Thyroid gland (tissue), 4 donors: Measurements from ENCODE around the gene HP1BP3. TPM values are rescaled to one million over a fixed set of nuclear protein-coding genes. Genes with fewer than 3 reads are reported as not detected.

Experiments used
- DNase-seq, 2 donors: peaks; one replicate each; pipeline ENCODE4 v3.0.0-alpha.2; 2019
- H3K27ac ChIP-seq, 3 donors: fragments of 200-600 bp; sonication (generic); 1 replicate in 2 of 3; 2 replicates in 1 of 3; pipeline ENCODE4 v1.5.1; 2016 to 2019; ENCODE audit warnings: mild to moderate bottlenecking in 1 of 3, moderate library complexity in 1 of 3
- H3K27me3 ChIP-seq: fragments of 200-600 bp; sonication (generic); one replicate; pipeline ENCODE4 v1.5.1; 2019
- H3K36me3 ChIP-seq, 2 donors: fragments of 200-600 bp; sonication (generic); one replicate each; pipeline ENCODE4 v1.5.1; 2016 to 2019
- H3K4me1 ChIP-seq, 2 donors: fragments of 200-600 bp; sonication (generic); one replicate each; pipeline ENCODE4 v1.5.1; 2017 to 2019
- H3K4me3 ChIP-seq, 3 donors: fragments of 200-600 bp; sonication (generic); replicated peaks in 1 of 3; 1 replicate in 2 of 3; 2 replicates in 1 of 3; pipeline ENCODE4 v1.5.1; 2016; ENCODE audit warnings: mild to moderate bottlenecking in 1 of 3
- H3K9me3 ChIP-seq: fragments of 200-600 bp; sonication (generic); one replicate; pipeline ENCODE4 v1.5.1; 2017
- POLR2A ChIP-seq, 2 donors: fragments of 450-650 bp; IDR thresholded peaks; one replicate each; pipeline ENCODE4 v1.6.1; 2017; ENCODE audit warnings: antibody characterized with exemption in 2 of 2, mild to moderate bottlenecking in 2 of 2, moderate library complexity in 1 of 2
- WGBS, 2 donors: methylation state at CpG; one replicate each; pipeline ENCODE4 v1.1.5; 2017; 5-methylcytosine and 5-hydroxymethylcytosine counted together
- intact Hi-C: fragments of 100-400 bp; cut with DNase I; formaldehyde crosslinking; loops from one replicate; pipeline ENCODE4 v1.15.1; 2023
- total RNA-seq, 4 donors: library from RNA; depleted of rRNA; stranded (reverse); fragments of >200 nt; gene quantifications; one replicate each; pipeline ENCODE4 v1.2.3, GENCODE V29; 2016
- TF ChIP-seq, protein P1 (sequence below), 6 experiments: fragments of 200-600 bp in 3 of 6; fragments of 450-650 bp in 3 of 6; sonication (generic) in 3 of 6; IDR thresholded peaks; one replicate each; pipeline ENCODE4 v1.5.1; 2016 to 2019; ENCODE audit warnings: antibody characterized with exemption in 6 of 6, mild to moderate bottlenecking in 2 of 6, inconsistent platforms in 1 of 6, moderate library complexity in 1 of 6

HP1BP3 gene
- total RNA-seq, 4 donors from 2014 or later = 248 to 312 (median 280) TPM

- intact Hi-C loops = no loop called here
- TF ChIP-seq POLR2A (IDR thresholded peaks at IDR 0.05) = no peak
- TF ChIP-seq, protein P1, sequence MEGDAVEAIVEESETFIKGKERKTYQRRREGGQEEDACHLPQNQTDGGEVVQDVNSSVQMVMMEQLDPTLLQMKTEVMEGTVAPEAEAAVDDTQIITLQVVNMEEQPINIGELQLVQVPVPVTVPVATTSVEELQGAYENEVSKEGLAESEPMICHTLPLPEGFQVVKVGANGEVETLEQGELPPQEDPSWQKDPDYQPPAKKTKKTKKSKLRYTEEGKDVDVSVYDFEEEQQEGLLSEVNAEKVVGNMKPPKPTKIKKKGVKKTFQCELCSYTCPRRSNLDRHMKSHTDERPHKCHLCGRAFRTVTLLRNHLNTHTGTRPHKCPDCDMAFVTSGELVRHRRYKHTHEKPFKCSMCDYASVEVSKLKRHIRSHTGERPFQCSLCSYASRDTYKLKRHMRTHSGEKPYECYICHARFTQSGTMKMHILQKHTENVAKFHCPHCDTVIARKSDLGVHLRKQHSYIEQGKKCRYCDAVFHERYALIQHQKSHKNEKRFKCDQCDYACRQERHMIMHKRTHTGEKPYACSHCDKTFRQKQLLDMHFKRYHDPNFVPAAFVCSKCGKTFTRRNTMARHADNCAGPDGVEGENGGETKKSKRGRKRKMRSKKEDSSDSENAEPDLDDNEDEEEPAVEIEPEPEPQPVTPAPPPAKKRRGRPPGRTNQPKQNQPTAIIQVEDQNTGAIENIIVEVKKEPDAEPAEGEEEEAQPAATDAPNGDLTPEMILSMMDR (IDR thresholded peaks at IDR 0.05) = no peak
Observed at GRCh38 chr1:20723537-20724363, 63.4 kb downstream of the HP1BP3 start.

DNA sequence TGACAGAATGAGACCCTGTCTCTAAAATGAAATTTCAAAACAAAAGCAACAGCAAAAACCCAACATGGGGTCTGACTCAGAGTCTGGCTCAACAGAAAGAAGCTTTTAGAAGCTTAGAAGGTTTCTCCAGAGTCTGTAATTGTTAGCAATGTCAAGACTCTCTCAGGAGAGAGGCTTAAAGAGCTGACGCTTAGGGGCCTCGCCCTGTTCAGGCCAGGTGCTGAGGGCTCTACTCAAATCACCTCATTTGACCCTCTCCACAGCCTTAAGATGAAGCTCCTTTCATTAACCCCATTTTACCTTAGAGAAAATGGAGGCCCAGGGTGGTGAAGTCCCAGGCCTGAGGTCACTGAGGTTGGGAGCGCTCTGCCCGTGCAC, 64.0 kb downstream of the HP1BP3 start:
- Histone ChIP-seq H3K4me1 (peaks cover 1 to 4% of the 10 kb centered on the region in 2 donors), H3K36me3 (no peaks in the 10 kb centered on the region), H3K27ac (no peak overlapping the region), H3K4me3 (no peak overlapping the region), H3K9me3 (no peaks in the 10 kb centered on the region), H3K27me3 (no peaks in the 10 kb centered on the region)
- 69 to 78% methylated on average over 4 of the region's 4 CpGs for WGBS, 2 donors
- DNase-seq = peak in 1 of 2 donors; percentile 0
- TF ChIP-seq, protein P1 (IDR thresholded peaks at IDR 0.05) = no peak
- TF ChIP-seq POLR2A (IDR thresholded peaks at IDR 0.05) = no peak
- intact Hi-C loops = no loop called here

More at GRCh38 chr1:20723537-20724363, 63.4 kb downstream of the HP1BP3 start:
- no peaks in the 10 kb centered on the region for H3K36me3 ChIP-seq
- no peaks in the 10 kb centered on the region for H3K9me3 ChIP-seq
- no peak overlapping the region for H3K4me3 ChIP-seq
- H3K27me3 ChIP-seq = no peaks in the 10 kb centered on the region
- no peaks in the 10 kb centered on the region for H3K4me1 ChIP-seq
- peak in 1 of 2 donors; percentile 2 for DNase-seq
- no peak overlapping the region for H3K27ac ChIP-seq
- WGBS, 2 donors = 89 to 93% methylated on average over 19 to 35 of the region's 35 CpGs

DNA sequence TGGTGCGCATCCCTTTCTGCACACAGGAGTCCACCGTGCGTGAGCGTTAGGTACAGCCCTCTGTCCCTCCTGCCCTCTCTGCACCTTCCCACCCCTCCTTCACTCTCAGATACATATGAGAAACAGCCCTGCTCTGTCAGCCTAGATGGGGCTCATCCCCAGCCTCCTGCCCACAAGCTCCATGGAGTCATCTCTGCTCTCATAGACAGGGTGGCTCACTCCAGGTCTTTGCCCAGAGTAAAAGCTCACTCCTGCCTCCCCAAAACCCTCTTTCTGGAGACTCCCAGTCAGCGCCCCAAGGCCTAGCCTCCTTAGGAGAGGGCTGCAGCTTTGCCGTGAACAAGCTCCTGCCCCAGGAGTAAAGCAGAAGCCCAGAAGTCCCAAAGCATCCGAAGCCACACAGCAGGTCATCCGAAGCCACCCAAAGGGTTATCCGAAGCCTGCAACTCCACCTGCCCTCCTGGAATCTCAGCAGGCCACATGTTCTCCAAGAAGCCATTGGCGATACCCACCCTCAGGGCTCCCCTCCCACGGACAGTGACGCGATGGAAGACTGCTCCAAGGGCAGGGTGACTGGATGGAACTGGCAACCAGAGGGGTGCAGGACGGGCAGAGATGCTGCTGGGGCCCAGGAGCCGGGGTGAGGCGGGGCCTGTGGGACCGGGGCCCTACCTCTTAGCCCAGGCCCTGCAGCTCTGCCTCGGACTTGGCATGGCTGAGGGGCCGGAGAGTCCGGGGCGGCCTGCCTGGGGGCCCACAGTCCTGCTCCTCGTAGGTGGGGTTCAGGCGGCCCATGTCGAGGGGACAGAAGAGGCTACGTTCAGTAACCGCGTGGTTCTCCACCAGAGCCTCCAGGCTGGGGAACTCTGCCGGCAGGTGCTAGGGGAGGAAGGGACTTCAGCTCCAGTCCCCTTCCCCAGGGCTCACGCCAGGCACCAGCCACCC, 65.7 kb downstream of the HP1BP3 start:
- intact Hi-C loops = no loop called here
- DNase-seq = no peak
- Histone ChIP-seq H3K4me3 (no peak overlapping the region), H3K27me3 (no peaks in the 10 kb centered on the region), H3K36me3 (no peaks in the 10 kb centered on the region), H3K9me3 (no peaks in the 10 kb centered on the region), H3K27ac (no peak overlapping the region), H3K4me1 (peaks cover 5 to 11% of the 10 kb centered on the region in 2 donors)
- WGBS, 2 donors = 93% methylated on average over 11 to 26 of the region's 29 CpGs
- no peak for TF ChIP-seq POLR2A (IDR thresholded peaks at IDR 0.05)
- TF ChIP-seq, protein P1 (IDR thresholded peaks at IDR 0.05) = no peak

DNA sequence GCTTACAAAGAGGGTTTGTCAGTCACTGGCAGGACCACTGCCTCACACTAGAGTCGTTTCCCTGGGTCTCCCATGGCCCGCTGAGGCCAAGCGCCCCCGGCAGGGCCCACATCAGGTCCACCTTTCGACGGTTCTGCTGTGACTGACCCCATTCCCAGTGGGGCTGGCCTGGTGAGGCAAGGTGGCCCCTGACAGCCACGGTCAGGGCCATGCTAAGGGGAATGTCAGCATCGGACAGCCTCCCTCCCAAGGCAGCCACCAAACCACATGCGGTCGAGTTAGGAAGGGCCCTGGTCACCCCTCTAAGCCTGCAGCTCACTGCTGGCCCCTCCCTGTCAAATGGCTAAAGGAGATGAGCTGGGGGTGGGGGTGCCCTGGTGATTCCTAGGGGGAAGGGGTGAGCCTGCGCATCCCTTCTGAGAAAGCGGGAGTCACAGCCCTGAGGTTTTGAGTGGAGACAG, 66.4 kb downstream of the HP1BP3 start:
- intact Hi-C loops = no loop called here
- no peaks in the 10 kb centered on the region for H3K27me3 ChIP-seq
- WGBS, 2 donors = 93 to 96% methylated on average over 4 to 8 of the region's 12 CpGs
- no peaks in the 10 kb centered on the region for H3K36me3 ChIP-seq
- no peak overlapping the region for H3K27ac ChIP-seq
- no peak overlapping the region for H3K4me3 ChIP-seq
- TF ChIP-seq, protein P1 (IDR thresholded peaks at IDR 0.05) = no peak
- no peak for TF ChIP-seq POLR2A (IDR thresholded peaks at IDR 0.05)
- no peak for DNase-seq
- H3K4me1 ChIP-seq = peaks cover 5 to 11% of the 10 kb centered on the region in 2 donors
- no peaks in the 10 kb centered on the region for H3K9me3 ChIP-seq
